NK-92 (cell line): Measurements from ENCODE around the gene SALL4.
"Not testable (repeated sequence)": the region's sequence is repeated elsewhere in the genome, so short reads cannot be mapped to it uniquely, and the experiment has no call there.

Experiments
- DNase-seq: peaks from one replicate; lab custom pipeline; 2025; ENCODE audit not compliant: unreplicated experiment; lab: John Stamatoyannopoulos, UW

The SALL4 gene

DNA sequence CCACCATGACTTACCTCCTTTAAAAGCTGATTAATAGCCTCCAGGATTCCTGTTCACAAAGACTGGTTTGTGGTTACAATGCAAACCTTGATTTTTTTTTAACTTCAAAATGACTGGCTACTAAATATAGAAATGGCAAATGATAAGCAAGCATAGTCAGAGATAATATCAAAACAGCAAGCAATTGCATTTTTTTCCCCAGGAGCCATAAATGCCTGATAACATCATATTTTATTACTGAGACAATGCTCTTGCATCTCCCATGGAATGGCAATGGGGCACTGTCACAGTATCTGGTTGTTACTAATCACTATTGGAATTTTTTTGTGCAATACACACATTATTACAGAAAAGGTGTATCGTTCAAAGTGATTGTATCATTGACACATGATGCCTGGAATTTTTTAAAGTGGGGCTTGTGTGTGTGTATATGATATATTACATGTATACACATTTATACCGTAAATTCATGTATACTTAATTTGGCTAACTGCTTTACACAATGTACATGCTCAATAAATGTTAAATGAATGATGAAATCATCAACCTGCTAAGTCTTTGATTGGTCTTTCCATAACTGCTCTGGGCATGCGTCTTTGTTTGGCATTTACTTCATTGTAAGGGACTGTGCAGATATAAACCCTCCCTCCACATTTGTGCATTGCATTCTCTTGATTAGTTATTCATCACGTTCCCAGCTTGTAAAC, 980 bp upstream of the SALL4 start:
- no peak for DNase-seq

DNA sequence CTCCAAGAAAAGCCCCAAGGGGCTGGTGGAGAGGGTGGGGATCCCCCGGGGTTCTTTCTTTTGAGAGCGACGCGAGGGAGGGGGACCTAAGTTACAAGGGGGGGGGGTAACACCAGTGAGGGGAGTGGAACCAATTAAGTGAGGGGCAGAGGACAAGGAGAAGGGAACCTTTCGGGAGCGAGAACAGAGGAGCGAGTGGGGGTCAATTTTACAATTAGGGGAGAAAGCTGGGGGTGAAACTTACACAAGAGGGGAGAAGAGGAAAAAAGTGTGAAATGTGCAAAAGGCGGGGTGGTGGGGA, 548 bp downstream of the SALL4 start:
- DNase-seq = no peak

DNA sequence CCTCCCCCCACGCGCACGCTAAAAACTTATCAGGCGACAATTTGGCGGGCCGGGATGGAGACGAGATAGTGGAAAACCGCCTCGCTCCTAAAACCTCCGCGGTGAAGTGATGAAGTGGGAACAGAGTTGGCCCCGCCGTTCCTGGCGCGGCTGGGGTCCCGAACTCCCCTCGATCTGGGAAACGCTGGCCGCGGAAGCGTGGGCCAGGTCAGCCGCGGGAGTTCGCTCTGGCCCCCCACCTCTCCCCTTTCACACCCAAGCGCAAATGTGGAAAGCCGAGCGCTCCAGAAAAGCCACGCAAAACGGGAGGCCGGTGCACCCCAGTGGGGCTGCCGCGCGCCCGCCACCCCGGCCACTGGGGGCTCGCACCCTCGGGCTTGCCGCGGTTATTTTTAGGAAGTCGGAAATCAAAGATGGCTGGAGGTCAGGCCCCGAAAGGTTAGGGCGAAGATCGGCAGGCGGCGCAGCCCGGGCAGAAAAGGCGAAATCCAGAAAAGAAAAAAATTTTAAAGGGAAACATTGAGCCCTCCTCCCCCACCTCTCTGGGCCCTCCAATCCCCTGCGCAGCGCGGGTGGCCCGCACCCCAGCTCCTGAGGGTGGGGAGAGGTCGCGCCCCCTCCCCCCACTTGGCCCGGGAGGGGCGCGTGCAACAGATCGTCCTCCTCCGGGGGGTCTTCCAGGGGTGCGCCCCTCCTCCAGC, 1.0 kb downstream of the SALL4 start:
- no peak for DNase-seq

DNA sequence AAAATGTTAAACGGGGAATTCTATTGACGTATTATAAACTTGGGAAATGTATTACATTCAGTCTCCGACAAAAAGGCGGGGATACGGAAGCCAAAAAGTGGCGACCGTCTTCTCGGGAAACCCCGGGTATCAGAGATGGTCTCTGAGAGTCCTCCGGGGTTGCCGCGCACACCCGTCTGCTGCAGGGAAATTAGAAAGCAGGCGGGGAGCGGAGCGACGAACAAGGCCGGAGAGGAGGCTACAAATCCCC, 1.5 kb downstream of the SALL4 start:
- no peak for DNase-seq

DNA sequence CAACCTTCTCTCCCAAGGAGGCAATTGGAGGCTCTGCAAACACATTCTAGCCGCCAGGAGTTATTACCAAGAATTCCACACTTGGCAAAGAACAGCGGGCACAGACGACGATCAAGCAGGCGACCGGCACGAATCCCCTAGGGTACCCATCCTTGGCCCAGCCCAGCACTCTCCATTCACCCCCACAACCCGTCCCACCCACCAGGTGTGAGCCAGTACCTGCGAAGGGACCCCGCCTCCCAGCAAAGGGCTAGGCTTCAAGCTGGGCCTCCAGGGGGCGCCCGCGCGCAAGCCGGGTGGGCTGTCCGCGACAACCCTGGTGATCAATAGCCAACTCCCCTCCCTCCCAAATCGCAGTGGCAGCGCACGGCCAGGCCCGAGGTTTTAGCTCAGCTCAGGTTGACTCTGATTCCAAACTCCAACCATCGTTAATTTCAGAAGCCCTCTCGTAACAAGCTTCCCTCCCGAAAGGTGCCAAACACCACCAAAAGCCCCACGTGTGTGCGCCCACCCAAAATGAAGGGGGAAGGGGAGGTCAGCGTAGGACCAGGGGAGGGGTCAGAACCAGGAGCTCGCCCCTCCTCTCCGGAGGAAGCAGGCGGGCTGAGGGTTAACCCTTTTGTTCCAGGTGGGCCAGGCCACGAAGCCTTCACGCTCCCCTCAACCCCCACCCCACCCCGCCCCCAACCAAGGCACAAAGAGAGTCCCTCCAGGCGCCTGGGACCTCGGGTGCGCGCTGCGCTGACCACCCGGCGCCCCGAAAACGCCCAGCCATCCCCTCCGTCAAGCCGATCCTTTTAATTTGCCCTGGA, 2.1 kb downstream of the SALL4 start:
- DNase-seq = no peak

DNA sequence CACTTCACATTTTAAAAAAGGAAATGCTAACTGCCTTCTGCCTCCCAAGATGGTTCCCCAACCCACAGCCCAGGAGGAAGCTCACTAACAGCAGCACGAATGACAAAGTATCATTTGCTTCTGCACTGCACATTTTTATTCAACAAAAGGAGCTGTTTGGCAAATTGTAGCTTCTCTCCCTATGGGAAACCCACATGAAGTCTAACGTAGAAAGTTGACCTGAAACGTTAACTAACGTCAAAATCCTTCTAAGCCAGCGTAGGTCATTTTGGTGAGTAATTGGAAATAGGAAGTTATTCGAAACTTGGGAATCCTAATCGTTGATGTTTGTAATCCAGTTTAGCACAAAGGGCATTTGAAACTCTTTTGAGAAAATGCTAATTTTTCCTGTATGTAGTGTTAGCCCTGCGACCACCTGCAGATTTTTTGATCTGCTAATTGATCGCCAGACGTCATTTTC, 2.9 kb downstream of the SALL4 start:
- DNase-seq = no peak

DNA sequence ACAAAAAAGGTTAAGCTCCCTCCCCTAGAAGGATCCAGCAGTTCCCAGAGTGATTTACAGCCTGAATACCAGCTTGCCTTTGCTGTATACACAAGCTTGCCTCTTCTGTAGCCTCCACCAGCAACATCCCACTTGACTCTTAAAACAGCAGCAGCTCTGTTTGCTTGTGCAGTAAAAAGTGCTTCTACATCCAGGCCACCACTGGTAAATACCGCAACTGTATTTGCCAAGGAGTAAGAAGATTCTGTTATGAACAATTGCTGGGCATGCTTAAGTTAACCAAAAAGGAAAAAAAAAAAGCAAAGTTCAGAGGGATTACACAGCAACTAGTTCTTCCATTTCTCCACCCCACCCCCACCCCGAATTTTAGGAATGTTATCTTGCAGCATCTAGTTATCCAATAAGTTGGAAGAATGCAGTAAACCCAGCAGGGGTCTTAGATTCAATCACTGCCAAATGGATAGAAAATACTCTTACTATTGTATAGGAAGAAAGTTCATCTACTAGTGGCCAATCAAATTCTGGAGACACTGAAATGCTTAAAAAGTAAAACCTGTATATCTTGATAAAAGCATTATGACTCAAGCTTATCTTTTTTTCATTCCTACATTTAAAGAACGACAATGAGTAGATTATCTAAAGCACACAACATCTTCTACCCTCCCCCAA, 4.8 kb downstream of the SALL4 start:
- no peak for DNase-seq

DNA sequence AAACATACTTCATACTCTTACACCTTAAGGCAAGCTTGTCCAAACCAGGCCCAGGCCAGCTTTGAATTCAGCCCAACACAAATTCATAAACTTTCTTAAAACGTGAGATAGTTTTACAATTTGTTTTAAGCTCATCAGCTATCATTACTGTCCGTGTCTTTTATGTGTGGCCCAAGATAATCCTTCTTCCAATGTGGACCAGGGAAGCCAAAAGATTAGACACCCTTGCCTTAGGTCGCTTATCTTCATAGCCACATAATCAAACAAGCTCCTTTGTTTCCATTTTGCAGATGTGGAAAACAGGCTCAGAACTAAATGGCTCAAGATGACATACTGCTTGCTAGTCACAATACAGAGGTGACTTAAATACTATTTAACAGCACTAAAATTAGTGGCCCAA, 6.0 kb downstream of the SALL4 start:
- DNase-seq = no peak

DNA sequence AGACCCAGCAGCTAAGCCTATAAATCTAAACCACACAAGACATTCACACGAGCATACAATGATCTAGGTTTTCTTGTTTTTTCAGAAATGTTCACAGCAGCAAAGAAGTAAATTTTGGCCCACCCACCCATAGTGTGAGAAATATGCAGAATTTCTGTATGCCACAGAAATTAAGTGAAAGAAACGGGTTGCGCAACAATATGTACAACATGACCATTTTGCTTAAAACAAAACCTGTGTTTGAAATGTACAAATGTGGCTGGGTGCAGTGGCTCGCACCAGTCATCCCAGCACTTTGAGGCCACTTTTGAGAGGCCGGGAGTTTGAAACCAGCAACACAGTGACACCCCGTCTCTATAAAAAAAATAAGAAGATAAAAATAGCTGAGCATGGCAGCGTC, 9.4 kb downstream of the SALL4 start:
- DNase-seq = no peak

DNA sequence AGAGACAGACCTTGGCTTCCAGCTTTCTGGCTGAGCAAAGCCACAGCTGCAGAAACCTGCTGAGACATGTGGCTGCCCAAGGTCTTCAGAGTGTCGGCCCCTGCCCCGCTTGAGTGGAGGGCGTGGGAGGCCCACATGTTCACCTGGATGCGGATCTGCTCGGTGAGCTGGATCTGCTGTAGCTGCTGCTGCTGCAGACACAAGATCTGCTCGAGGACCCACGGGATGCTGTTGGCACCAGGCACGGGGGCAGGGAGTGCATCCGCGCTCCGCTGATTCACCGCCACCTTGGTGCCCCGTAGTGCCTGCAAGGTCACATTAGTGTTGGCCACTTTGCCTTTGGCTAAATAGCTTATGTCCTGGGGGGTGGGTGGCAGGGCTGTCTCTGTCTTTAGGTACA, 10.7 kb downstream of the SALL4 start:
- no peak for DNase-seq

DNA sequence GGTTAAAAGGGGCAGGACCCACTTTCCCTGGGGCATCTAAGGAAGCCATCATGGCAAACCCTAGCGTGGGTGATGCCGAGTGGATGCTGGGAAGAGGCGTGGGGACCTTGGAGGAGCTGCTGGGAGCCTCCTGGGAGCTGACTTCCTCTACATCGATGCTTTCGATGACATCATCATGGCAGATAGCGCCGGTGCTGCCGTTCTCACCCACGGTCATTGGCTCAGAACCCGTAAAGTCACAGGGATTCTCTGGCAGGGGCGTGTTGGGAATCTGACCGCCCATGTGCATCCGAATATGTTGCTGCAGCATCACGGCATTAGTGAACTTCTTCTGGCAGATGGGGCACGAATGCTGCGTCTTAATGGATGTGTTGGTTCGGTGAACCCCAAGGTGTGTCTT, 12.1 kb downstream of the SALL4 start:
- DNase-seq = no peak

DNA sequence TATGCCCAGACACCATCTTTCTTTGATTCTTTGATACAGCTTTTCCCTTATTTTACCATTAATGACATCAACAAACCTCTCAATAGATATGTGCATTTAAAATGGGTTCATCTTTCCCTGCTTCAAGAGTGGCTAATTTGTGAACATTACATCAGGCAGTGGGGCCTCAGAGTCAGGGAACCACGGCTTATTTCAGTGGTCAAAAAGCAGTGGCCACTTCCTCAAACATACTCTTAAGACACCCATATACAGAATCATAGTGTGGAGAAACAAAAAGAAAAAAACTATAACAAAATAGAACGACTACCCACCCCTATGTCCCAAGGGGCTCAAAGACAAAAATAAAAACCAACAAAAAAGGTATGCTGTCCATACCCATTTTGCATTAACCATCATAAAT, 12.9 kb downstream of the SALL4 start:
- no peak for DNase-seq

DNA sequence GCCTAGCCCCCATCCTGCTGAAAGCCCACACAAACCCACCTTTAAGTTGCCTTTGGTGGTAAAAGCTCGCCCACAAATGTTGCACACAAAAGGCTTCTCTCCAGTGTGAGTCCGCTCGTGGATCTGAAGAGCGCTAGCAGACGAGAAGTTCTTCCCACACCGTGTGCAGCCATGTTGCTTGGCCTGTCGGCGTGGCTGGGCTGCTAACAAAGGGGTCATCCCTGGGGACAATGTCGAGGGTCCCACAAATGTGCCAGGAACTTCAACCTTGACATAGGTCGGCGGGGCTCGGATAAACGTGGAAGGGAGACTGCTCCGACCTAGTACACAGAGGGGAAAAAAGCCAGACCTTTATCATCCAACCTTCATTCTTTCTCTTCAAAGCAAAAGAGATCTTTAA, 13.5 kb downstream of the SALL4 start:
- DNase-seq = no peak

DNA sequence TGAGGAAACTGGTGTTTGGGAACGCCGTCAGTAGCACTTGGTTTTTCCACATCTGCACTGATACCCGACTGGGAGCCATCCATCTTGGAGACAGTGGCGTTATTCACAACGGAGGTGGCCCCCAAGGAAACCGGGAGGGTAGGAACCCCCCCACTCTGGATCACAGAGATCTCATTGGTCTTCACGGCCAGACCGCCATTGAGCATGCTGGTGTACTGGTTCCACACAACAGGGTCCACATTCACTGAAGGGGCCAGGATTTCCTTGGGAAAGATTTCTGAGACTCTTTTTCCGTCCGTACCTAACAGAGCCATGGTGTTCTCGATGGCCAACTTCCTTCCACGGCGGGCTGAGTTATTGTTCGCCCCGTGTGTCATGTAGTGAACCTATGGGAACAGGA, 18.0 kb downstream of the SALL4 start:
- no peak for DNase-seq

DNA sequence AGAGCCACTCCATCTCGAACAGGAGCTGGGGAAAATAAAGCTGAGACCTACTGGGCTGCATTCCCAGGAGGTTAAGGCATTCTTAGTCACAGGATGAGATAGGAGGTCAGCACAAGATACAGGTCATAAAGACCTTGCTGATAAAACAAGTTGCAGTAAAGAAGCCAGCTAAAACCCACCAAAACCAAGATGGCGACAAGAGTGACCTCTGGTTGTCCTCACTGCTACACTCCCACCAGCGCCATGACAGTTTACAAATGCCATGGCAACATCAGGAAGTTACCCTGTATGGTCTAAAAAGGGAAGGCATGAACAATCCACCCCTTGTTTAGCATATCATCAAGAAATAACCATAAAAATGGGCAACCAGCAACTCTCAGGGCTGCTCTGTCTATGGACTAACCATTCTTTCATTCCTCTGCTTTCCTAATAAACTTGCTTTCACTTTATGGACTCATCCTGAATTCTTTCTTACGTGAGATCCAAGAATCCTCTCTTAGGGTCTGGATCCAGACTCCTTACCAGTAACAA, 24.0 kb downstream of the SALL4 start:
- not testable (repeated sequence) for DNase-seq

DNA sequence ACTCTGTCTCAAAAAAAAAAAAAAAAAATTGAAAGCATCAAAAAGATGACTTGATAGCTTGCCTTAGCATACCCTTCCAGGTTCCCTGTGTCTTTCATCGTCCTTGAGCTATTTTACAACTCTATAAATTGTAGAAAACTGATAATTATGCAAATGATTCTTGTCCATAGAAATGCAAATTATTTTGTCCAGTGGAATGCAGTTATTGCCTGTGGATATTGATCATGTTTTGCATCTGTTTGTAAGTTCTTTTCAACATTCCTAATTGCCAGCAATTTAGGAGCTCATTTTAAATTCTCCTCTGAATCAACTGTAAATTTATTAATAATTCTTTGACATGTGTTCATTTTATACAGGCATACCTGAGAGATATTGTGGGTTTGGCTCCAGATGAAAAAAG, 27.1 kb downstream of the SALL4 start:
- DNase-seq = no peak

DNA sequence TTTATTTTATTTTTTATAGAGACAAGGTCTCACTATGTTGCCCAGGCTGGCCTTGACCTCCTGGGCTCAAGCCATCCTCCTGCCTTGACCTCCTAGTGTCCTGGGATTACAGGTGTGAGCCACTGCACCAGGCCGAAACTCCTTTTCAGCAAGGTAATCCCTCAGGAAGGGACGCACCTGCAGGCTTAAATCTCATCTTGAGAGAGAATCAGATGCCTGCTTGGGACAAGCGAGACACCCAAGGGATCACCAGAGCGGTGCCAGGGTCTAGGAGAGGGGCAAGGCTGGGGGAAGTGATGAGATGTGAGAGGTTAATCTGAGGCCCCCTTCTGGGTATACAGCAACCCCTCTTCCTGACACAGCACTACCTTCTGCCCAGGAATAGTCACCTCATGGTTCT, 30.1 kb downstream of the SALL4 start:
- no peak for DNase-seq

DNA sequence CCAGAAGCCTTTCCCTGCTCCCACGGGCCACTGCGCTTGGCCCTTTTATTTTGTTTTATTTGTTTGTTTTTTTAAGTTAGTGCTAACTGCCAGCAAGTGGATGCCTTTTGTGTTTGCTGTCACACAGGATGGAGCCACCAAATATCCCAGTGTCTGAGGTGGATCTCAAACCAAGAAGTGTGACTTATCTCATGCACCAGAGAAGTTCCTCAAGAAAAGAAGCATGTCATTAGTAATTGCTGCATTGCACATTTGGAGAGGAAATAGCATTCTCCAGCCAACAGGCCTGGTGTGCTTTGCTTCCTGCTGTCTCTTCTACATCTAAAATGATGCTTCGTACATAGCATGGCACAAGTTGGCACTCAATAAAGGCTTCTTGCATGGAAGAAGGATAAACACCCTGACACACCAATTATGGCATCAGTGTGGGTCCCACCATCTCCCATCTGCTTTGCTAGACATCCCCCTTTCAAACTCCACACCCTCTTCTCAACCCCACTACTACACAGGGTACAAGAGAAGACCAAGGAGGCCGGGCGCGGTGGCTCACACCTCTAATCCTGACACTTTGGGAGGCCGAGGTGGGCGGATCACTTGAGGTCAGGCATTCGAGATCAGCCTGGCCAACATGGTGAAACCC, 32.2 kb downstream of the SALL4 start:
- DNase-seq = no peak

DNA sequence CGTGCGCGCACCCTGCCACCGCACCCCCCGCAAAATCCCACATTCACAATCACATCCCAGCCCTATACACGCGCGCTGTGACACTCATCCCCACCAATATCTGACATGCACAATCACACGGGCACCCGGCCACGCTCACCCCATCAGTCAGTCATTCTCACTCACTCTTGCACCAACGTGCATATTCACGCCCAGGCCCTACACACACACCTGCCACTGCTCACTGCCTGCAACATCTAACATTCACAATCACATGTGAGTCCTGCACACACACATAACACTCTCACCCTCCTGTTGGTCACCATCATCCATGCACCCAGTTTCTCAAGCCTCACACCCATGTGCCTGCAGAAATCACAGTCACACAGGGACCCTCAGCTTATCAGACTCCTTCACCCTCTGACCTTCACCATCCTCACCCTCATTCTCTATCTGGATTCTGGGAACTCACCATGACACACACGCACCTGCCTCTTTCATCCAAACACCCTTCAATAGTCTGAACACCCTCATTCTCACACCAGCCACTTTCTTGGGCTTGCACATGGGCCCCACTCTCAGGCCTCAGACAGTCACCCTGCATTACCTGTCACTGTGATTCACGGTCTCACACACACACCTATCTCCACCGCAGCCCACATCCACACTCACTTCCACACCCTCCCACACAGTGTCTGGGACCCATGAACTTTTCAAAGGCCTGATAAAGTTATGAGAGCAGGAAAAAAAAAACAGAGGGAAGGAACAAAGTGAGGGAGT, 33.4 kb downstream of the SALL4 start:
- DNase-seq = no peak
